Endodermal cell (in vitro differentiated cells): Measurements from ENCODE around the gene VWA8. TPM values are rescaled to one million over a fixed set of nuclear protein-coding genes. Genes with fewer than 3 reads are reported as not detected.

Experiments
- DNase-seq: peaks from one replicate; pipeline ENCODE4 v3.0.0-alpha.2; 2017
- H3K27ac ChIP-seq: 2 replicates; pipeline ENCODE4 v1.5.1; 2013; ENCODE audit warnings: mild to moderate bottlenecking, low read depth, low read length, moderate library complexity
- H3K27me3 ChIP-seq: 2 replicates; pipeline ENCODE4 v1.6.1; 2013; ENCODE audit warnings: mild to moderate bottlenecking, low read length, moderate library complexity; ENCODE audit not compliant: insufficient read depth, control insufficient read depth, poor library complexity, severe bottlenecking
- H3K36me3 ChIP-seq: 2 replicates; pipeline ENCODE4 v1.7.0; 2013; ENCODE audit warnings: mild to moderate bottlenecking, low read length, moderate library complexity; ENCODE audit not compliant: control insufficient read depth, insufficient read depth
- H3K4me1 ChIP-seq: one replicate; pipeline ENCODE4 v1.7.0; 2013; ENCODE audit warnings: low read length; ENCODE audit not compliant: control insufficient read depth, insufficient read depth
- H3K4me3 ChIP-seq: 2 replicates; pipeline ENCODE4 v1.5.1; 2013; ENCODE audit warnings: mild to moderate bottlenecking, low read length, moderate library complexity
- H3K9ac ChIP-seq: 2 replicates; pipeline ENCODE4 v1.6.1; 2013; ENCODE audit warnings: mild to moderate bottlenecking, low read length, moderate library complexity; ENCODE audit not compliant: poor library complexity, severe bottlenecking; ENCODE audit errors: extremely low read depth
- H3K9me3 ChIP-seq: 2 replicates; pipeline ENCODE4 v1.6.1; 2013; ENCODE audit warnings: mild to moderate bottlenecking, low read length, moderate library complexity; ENCODE audit not compliant: control insufficient read depth
- H3K27ac Mint-ChIP-seq: 2 replicates; pipeline ENCODE4 v1.8.0; 2020; ENCODE audit warnings: mixed read lengths
- H3K27me3 Mint-ChIP-seq: 2 replicates; pipeline ENCODE4 v1.8.0; 2021; ENCODE audit warnings: mild to moderate bottlenecking, mixed read lengths; ENCODE audit not compliant: insufficient read depth
- H3K36me3 Mint-ChIP-seq: 2 replicates; pipeline ENCODE4 v1.8.0; 2020; ENCODE audit warnings: low read depth, mixed read lengths
- H3K4me1 Mint-ChIP-seq: 2 replicates; pipeline ENCODE4 v1.8.0; 2020; ENCODE audit warnings: mixed read lengths
- H3K4me3 Mint-ChIP-seq: 2 replicates; pipeline ENCODE4 v1.8.0; 2020; ENCODE audit warnings: mild to moderate bottlenecking, moderate library complexity, mixed read lengths
- H3K9me3 Mint-ChIP-seq: 2 replicates; pipeline ENCODE4 v1.8.0; 2020; ENCODE audit warnings: mild to moderate bottlenecking, mixed read lengths
- CTCF ChIP-seq: fragments of 200-600 bp; sonication (generic); conservative IDR thresholded peaks from 2 replicates; pipeline ENCODE4 v1.5.0; 2021; ENCODE audit warnings: antibody characterized with exemption, mild to moderate bottlenecking
- WGBS, 2 experiments: methylation state at CpG; one replicate each; pipeline versions ENCODE4 v1.1.5 to v1.1.7; 2013; ENCODE audit warnings: missing lambda C conversion rate in 2 of 2, mixed read lengths in 1 of 2; ENCODE audit not compliant: insufficient coverage in 1 of 2, insufficient read length in 1 of 2; 5-methylcytosine and 5-hydroxymethylcytosine counted together
- total RNA-seq, 2 donors: library from RNA; stranded (reverse); fragmentation: NEBNext Ultra II Directional in 1 of 2; extraction: Animal tissue kit (Norgen Biotek cat#: 25700) in 1 of 2; gene quantifications; 2 replicates in 1 of 2; 3 replicates in 1 of 2; pipeline ENCODE4 v1.2.1, GENCODE V29; 2021

Gene VWA8
- total RNA-seq, 2 donors from 2014 or later, result 24.6 to 25.6 TPM

DNA sequence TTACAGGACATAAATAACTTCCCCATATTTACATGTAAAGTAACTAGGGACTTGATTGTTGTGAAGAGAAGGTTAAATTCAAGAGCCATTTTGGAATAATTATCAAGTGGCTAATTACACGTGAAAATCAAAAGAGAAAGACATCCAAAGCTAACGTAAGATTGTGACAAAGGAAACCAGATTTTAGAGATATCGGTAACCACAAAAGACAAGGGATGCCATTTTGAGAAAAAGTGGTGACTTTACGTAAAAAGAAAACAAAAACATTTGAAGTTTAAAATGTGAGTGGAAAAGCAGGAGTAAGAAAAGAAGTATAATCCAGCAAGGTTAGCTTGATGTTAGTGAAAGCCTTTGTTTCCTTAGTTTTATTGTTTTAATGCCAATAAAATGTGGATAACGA is 10.9 kb upstream of the VWA8 start:
- peaks cover 7% of the 10 kb centered on the region for H3K4me1 Mint-ChIP-seq
- no peaks in the 10 kb centered on the region for H3K9me3 ChIP-seq
- H3K27me3 ChIP-seq, result no peaks in the 10 kb centered on the region
- H3K36me3 Mint-ChIP-seq, result no peaks in the 10 kb centered on the region
- H3K27me3 Mint-ChIP-seq, result no peaks in the 10 kb centered on the region
- TF ChIP-seq CTCF, result no peak
- H3K4me3 Mint-ChIP-seq, result no peak overlapping the region
- no peaks in the 10 kb centered on the region for H3K9me3 Mint-ChIP-seq
- DNase-seq, result no peak
- no peak overlapping the region for H3K27ac ChIP-seq
- peaks cover 10% of the 10 kb centered on the region for H3K4me1 ChIP-seq
- no peaks in the 10 kb centered on the region for H3K36me3 ChIP-seq
- H3K4me3 ChIP-seq, result no peak overlapping the region
- 88 to 96% methylated on average over 4 to 5 of the region's 5 CpGs for WGBS, 2 experiments
- no peak overlapping the region for H3K9ac ChIP-seq
- H3K27ac Mint-ChIP-seq, result no peak overlapping the region

GRCh38 chr13:41970918-41971317 is 10.0 kb upstream of the VWA8 start:
- H3K27me3 Mint-ChIP-seq, result no peaks in the 10 kb centered on the region

DNA sequence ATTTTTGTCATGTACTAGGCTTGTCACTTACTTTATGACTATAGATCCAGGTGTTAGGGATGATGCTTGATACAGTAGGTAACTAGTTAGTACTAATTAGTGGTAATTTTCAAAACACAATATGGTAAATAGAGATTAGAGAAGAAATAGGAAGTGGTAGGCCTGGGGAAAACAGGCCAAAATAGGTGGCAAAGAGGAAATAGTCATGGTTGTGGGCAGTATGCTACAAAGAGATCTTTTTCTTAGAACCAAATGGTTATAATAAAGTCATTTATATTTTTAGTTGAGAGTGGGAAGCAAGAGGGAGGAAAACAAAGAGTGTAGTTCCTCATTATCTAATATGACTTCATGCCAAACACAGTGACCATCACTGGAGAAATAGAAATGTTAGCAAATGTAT is 9.1 kb upstream of the VWA8 start:
- peaks cover 10% of the 10 kb centered on the region for H3K4me1 ChIP-seq
- TF ChIP-seq CTCF, result no peak

More at GRCh38 chr13:41970918-41971317, 10.0 kb upstream of the VWA8 start:
- Histone ChIP-seq H3K36me3 (no peaks in the 10 kb centered on the region), H3K27ac (no peak overlapping the region), H3K9ac (no peak overlapping the region), H3K9me3 (no peaks in the 10 kb centered on the region), H3K4me1 (peaks cover 10% of the 10 kb centered on the region), H3K27me3 (no peaks in the 10 kb centered on the region), H3K4me3 (peak overlapping the region; percentile 19)
- H3K4me1 Mint-ChIP-seq, result peaks cover 7% of the 10 kb centered on the region
- no peaks in the 10 kb centered on the region for H3K9me3 Mint-ChIP-seq
- no peak for DNase-seq
- no peak overlapping the region for H3K27ac Mint-ChIP-seq
- H3K4me3 Mint-ChIP-seq, result no peak overlapping the region
- WGBS, 2 experiments, result 90 to 95% methylated on average over 2 of the region's 2 CpGs
- H3K36me3 Mint-ChIP-seq, result no peaks in the 10 kb centered on the region
- no peak for TF ChIP-seq CTCF

More for the DNA sequence above, 9.1 kb upstream of the VWA8 start:
- Mint-ChIP-seq H3K4me1 (peaks cover 7% of the 10 kb centered on the region), H3K27me3 (no peaks in the 10 kb centered on the region), H3K27ac (no peak overlapping the region), H3K36me3 (no peaks in the 10 kb centered on the region), H3K9me3 (no peaks in the 10 kb centered on the region), H3K4me3 (no peak overlapping the region)
- Histone ChIP-seq H3K9me3 (no peaks in the 10 kb centered on the region), H3K4me3 (no peak overlapping the region), H3K27me3 (no peaks in the 10 kb centered on the region), H3K27ac (no peak overlapping the region), H3K9ac (no peak overlapping the region), H3K36me3 (no peaks in the 10 kb centered on the region)
- no peak for DNase-seq
